NT2/D1 (cell line): ENCODE data around the gene OPCML.

ENCODE experiments used
- SUZ12 ChIP-seq: IDR thresholded peaks from 2 replicates; pipeline ENCODE4 v1.6.1; 2011; ENCODE audit not compliant: insufficient read length, insufficient read depth; ENCODE audit errors: extremely low read depth
- YY1 ChIP-seq: IDR thresholded peaks from 2 replicates; pipeline ENCODE4 v1.6.1; 2011; ENCODE audit not compliant: insufficient read length, insufficient read depth
- ZNF274 ChIP-seq: IDR thresholded peaks from 2 replicates; pipeline ENCODE4 v1.6.1; 2011; ENCODE audit warnings: mild to moderate bottlenecking, low read depth, low read length

GRCh38 chr11:132822276-132822675, 710.0 kb downstream of the OPCML start:
- TF ChIP-seq SUZ12 (no peak), YY1 (no peak), ZNF274 (no peak)
